Right lobe of liver (tissue), 6 donors: Measurements from ENCODE around the gene CNOT8. TPM values are rescaled to one million over a fixed set of nuclear protein-coding genes. Genes with fewer than 3 reads are reported as not detected.

Experiments used
- ATAC-seq, 4 donors: fragments of 200-7000 bp; cut with Tn5 transposase; one replicate each; pipeline ENCODE4 v1.9.1; 2020; ENCODE audit warnings: mild to moderate bottlenecking in 4 of 4, moderate library complexity in 4 of 4
- DNase-seq, 3 donors: peaks; one replicate each; pipeline ENCODE4 v3.0.0-alpha.2; 2020
- H3K27ac ChIP-seq, 3 donors: fragments of 200-600 bp; one replicate each; pipeline ENCODE4 v1.8.0; 2022
- H3K27me3 ChIP-seq, 2 donors: fragments of 200-600 bp; one replicate each; pipeline ENCODE4 v1.8.0; 2022
- H3K36me3 ChIP-seq, 4 donors: fragments of 200-600 bp; sonication (generic) in 1 of 4; one replicate each; pipeline versions ENCODE4 v1.5.1 to v1.8.0; 2017 to 2022; ENCODE audit warnings: control low read depth in 1 of 4
- H3K4me1 ChIP-seq, 4 donors: fragments of 200-600 bp; sonication (generic) in 1 of 4; one replicate each; pipeline versions ENCODE4 v1.5.1 to v1.8.0; 2017 to 2022; ENCODE audit warnings: control low read depth in 1 of 4
- H3K4me3 ChIP-seq, 3 donors: fragments of 200-600 bp; one replicate each; pipeline ENCODE4 v1.8.0; 2022
- H3K9me3 ChIP-seq, 4 donors: fragments of 200-600 bp; sonication (generic) in 1 of 4; one replicate each; pipeline versions ENCODE4 v1.5.1 to v1.8.0; 2017 to 2022; ENCODE audit warnings: control low read depth in 1 of 4
- CTCF ChIP-seq, 4 donors: fragments of 200-600 bp in 3 of 4; fragments of 450-650 bp in 1 of 4; IDR thresholded peaks; one replicate each; pipeline versions ENCODE4 v1.5.1 to v1.8.0; 2016 to 2022; ENCODE audit warnings: antibody characterized with exemption in 4 of 4, mild to moderate bottlenecking in 2 of 4
- POLR2A ChIP-seq: fragments of 450-650 bp; IDR thresholded peaks from one replicate; pipeline ENCODE4 v1.6.1; 2017; ENCODE audit warnings: antibody characterized with exemption, mild to moderate bottlenecking
- WGBS: methylation state at CpG from one replicate; pipeline ENCODE4 v1.1.6; 2018; ENCODE audit warnings: low coverage, low lambda C conversion rate; ENCODE audit not compliant: insufficient coverage; ENCODE audit errors: missing lambda C conversion rate; 5-methylcytosine and 5-hydroxymethylcytosine counted together
- intact Hi-C, 2 donors: fragments of 100-400 bp; cut with DNase I; formaldehyde crosslinking; loops; one replicate each; pipeline versions ENCODE4 v1.11.2 to v1.14.1; 2022
- total RNA-seq, 6 experiments: library from RNA; depleted of rRNA in 2 of 6; stranded (reverse); fragments of >200 nt in 2 of 6; fragmentation: NEBNext Ultra II Directional in 3 of 6; extraction: Animal tissue kit (Norgen Biotek cat#: 25700) in 3 of 6; gene quantifications; one replicate each; pipeline versions ENCODE4 v1.1.0 to v1.2.4, GENCODE V29; 2016 to 2023
- donor health status: DM: no; HTN: yes; CAD: no.
- donor health status: DM: no; HTN: no; CAD: no.
- donor health status: DM: no; HTN: no; CAD: no.
- donor health status: DM: no; HTN: yes; CAD: no.
- donor health status: DM: no; HTN: yes; CAD: no.

The CNOT8 gene
- total RNA-seq, 6 experiments from 2014 or later = 12.4 to 19.6 (median 16.5) TPM

- Histone ChIP-seq H3K4me3 (no peak overlapping the region), H3K27me3 (no peaks in the 10 kb centered on the region), H3K27ac (peak overlapping the region in 2 of 3 donors; percentile 90 to 94), H3K36me3 (peaks cover 0 to 4% (median 1%) of the 10 kb centered on the region in 4 donors), H3K9me3 (no peaks in the 10 kb centered on the region), H3K4me1 (peaks cover 0 to 53% (median 8%) of the 10 kb centered on the region in 4 donors)
- DNase-seq (no peak), ATAC-seq (no peak)
- 78% methylated on average over 5 of the region's 6 CpGs for WGBS
- intact Hi-C loops = no loop called here
- TF ChIP-seq CTCF (IDR thresholded peaks at IDR 0.05) = no peak
- TF ChIP-seq POLR2A = no peak
These were observed 22.2 kb upstream of the CNOT8 start for GRCh38 chr5:154836225-154836624.

DNA sequence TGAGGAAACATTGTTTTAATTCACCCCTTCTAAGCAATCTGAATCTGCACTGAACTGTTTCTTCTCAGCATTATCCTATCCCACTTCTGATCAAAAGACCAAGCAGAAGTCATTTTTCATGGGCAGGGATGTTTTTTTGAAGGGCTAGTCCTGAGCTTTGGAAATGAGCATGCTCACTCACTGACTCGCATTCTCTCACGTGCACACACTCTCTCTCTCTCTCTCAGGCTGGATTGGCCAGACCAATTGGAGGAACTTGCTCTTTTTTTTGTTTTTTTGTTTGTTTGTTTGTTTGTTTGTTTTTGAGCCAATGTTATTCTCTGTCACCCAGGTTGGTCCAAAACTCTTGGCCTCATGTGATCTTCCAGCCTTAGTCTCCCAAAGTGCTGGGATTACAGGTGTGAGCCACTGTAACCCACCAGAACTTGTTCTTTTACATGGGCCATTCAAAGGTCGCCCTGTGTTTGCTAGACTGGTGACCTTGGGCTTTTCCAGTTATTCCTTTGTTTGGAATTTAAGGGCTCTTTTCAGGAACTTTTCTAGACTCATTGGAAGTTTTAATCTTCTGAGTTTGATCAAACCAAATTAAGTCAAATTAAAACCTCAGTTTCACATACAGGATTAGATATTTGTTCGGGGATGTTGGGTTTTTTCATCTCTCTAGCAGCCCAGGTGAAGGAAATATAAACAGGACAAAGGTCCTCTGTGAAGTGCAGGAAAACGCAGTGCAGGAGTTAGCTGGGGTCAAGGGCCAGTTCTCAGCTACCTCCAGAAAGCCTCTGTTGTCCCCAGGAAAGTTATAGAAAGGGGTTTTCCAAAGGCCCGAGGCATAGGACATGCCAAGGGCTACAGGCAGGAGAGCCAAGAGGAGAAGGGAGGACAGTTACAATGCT is 21.2 kb upstream of the CNOT8 start:
- DNase-seq (no peak), ATAC-seq (peak; percentile 36 to 48 (median 44))
- Histone ChIP-seq H3K4me3 (no peak overlapping the region), H3K9me3 (no peaks in the 10 kb centered on the region), H3K36me3 (no peaks in the 10 kb centered on the region), H3K27me3 (no peaks in the 10 kb centered on the region), H3K4me1 (peaks cover 0 to 53% (median 8%) of the 10 kb centered on the region in 4 donors), H3K27ac (peak overlapping the region in 2 of 3 donors; percentile 73 to 90)
- intact Hi-C loops = no loop called here
- TF ChIP-seq POLR2A (no peak), CTCF (IDR thresholded peaks at IDR 0.05) (no peak)
- WGBS = 34% methylated on average over 6 of the region's 6 CpGs

DNA sequence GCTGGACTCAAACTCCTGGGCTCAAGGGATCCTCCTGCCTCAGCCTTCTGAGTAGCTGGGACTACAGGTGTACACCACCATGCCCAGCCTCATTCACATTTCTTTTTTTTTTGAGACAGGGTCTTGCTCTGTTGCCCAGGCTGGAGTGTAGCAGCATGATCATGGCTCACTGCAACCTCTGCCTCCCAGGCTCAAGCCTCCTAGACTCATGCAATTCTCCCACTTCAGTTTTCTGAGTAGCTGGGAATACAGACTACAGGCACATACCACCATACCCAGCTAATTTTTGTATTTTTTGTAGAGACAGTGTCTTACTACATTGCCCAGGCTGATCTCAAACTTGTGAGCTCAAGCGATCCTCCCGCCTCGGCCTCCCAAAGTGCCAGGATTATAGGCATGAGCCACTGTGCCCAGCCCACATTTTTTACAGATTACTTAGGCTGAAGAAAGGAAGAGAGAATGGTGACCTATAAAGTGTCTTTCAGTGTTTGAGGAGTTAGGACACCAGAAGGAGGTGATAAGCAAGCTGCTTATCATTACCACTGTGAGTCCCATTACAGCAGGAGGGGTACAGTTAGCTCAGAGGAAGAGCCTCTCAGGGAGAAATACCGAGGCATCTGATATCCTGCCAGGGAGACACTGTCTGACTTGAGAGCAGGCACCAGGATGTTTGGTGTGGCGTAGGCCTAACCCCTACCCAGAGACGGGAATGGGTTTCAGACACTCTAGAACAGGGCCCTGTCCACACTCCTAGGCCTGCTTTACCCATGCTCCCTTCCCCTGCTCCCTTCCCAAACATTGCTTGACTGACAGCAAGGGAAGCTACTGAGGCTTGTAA is 17.8 kb upstream of the CNOT8 start:
- Histone ChIP-seq H3K27me3 (no peaks in the 10 kb centered on the region), H3K4me1 (peaks cover 0 to 44% (median 11%) of the 10 kb centered on the region in 4 donors), H3K27ac (no peak overlapping the region), H3K9me3 (no peaks in the 10 kb centered on the region), H3K36me3 (no peaks in the 10 kb centered on the region), H3K4me3 (no peak overlapping the region)
- intact Hi-C loops = no loop called here
- ATAC-seq = peak; percentile 8 to 55 (median 18)
- no peak for DNase-seq
- 72% methylated on average over 4 of the region's 6 CpGs for WGBS
- TF ChIP-seq CTCF (IDR thresholded peaks at IDR 0.05) = no peak
- no peak for TF ChIP-seq POLR2A

DNA sequence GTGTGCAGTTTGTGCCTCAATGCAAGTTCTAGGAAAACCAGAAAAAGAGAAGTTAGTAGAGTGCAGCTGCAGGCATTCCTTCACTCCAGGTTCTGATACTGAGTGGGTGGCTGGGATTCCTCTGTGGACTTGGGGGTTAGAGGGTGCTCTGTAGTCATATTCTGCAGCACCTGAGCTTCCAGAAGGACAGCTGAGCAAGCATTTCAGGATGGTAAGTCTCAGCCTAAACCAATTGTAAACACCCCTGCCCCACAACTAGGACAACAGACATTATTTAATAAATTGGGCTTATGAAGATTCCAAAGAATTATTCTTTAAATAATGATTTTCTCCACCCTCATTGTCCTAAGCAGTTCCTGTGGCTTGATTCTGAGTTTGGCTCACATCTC is 17.2 kb upstream of the CNOT8 start:
- no peak for ATAC-seq
- TF ChIP-seq CTCF (IDR thresholded peaks at IDR 0.05) (no peak), POLR2A (no peak)
- DNase-seq = no peak
- H3K36me3 ChIP-seq = no peaks in the 10 kb centered on the region
- H3K4me3 ChIP-seq = no peak overlapping the region
- H3K27ac ChIP-seq = no peak overlapping the region
- intact Hi-C loops = no loop called here
- H3K9me3 ChIP-seq = no peaks in the 10 kb centered on the region
- H3K4me1 ChIP-seq = peaks cover 0 to 38% (median 9%) of the 10 kb centered on the region in 4 donors
- no peaks in the 10 kb centered on the region for H3K27me3 ChIP-seq
